ENCODE measurements around the gene STXBP5. TPM values are rescaled to one million over a fixed set of nuclear protein-coding genes. Genes with fewer than 3 reads are reported as not detected.

STXBP5 gene
- total and polyA plus RNA-seq, 2 of the 13 experiments (the other 11 are each of a cell fraction or from before 2014, with no cell fraction given) = 8.8 to 19.4 TPM

DNA sequence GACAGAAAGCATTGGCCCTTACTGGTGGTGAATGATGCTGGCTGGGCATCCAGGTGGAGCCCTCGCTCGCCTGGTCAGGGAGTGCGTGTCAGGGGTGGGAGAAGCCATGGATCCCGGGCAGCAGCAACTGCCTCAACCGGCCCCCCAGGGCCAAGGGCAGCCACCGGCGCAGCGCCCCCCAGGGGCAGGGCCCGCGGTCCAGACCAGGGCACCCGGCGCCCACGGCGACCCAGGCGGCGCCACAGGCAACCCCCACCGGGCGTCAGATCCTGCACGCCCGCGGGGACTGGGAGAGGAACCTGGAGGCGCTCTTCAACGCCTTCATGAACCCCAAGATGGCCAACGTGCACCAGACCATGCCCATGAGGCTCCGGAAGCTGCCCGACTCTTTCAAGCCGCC, 202.6 kb downstream of the STXBP5 start (continued):
- TF ChIP-seq ZNF281 (CRISPR knock-in tag; IDR thresholded peaks at IDR 0.05; ENCODE audit: borderline replicate concordance) = no peak
- no peak for TF ChIP-seq JARID2 (CRISPR knock-in tag; IDR thresholded peaks at IDR 0.05; ENCODE audit: insufficient replicate concordance)
- no peak for TF ChIP-seq ZNF430 (CRISPR knock-in tag; IDR thresholded peaks at IDR 0.05)
- TF ChIP-seq, protein P1, sequence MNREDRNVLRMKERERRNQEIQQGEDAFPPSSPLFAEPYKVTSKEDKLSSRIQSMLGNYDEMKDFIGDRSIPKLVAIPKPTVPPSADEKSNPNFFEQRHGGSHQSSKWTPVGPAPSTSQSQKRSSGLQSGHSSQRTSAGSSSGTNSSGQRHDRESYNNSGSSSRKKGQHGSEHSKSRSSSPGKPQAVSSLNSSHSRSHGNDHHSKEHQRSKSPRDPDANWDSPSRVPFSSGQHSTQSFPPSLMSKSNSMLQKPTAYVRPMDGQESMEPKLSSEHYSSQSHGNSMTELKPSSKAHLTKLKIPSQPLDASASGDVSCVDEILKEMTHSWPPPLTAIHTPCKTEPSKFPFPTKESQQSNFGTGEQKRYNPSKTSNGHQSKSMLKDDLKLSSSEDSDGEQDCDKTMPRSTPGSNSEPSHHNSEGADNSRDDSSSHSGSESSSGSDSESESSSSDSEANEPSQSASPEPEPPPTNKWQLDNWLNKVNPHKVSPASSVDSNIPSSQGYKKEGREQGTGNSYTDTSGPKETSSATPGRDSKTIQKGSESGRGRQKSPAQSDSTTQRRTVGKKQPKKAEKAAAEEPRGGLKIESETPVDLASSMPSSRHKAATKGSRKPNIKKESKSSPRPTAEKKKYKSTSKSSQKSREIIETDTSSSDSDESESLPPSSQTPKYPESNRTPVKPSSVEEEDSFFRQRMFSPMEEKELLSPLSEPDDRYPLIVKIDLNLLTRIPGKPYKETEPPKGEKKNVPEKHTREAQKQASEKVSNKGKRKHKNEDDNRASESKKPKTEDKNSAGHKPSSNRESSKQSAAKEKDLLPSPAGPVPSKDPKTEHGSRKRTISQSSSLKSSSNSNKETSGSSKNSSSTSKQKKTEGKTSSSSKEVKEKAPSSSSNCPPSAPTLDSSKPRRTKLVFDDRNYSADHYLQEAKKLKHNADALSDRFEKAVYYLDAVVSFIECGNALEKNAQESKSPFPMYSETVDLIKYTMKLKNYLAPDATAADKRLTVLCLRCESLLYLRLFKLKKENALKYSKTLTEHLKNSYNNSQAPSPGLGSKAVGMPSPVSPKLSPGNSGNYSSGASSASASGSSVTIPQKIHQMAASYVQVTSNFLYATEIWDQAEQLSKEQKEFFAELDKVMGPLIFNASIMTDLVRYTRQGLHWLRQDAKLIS (CRISPR knock-in tag; IDR thresholded peaks at IDR 0.05) = no peak
- TF ChIP-seq ZNF235 (CRISPR knock-in tag; IDR thresholded peaks at IDR 0.05; ENCODE audit: borderline replicate concordance) = no peak
- TF ChIP-seq JUNB (CRISPR knock-in tag; IDR thresholded peaks at IDR 0.05; ENCODE audit: borderline replicate concordance) = no peak
- TF ChIP-seq NR2C2 (CRISPR knock-in tag; IDR thresholded peaks at IDR 0.05; ENCODE audit: borderline replicate concordance) = no peak
- no peak for TF ChIP-seq ELF1 (CRISPR knock-in tag; IDR thresholded peaks at IDR 0.05)
- no peak for TF ChIP-seq FOSL1 (CRISPR knock-in tag; IDR thresholded peaks at IDR 0.05; ENCODE audit: borderline replicate concordance)
- no peak for TF ChIP-seq DDIT3 (CRISPR knock-in tag; IDR thresholded peaks at IDR 0.05)
